G401 (cell line): ENCODE measurements around the gene POLN. TPM values are rescaled to one million over a fixed set of nuclear protein-coding genes. Genes with fewer than 3 reads are reported as not detected.
"Not testable (repeated sequence)": the region's sequence is repeated elsewhere in the genome, so short reads cannot be mapped to it uniquely, and the experiment has no call there.

Experiments
- DNase-seq: peaks from one replicate; pipeline ENCODE4 v3.0.0-alpha.2; 2015; ENCODE audit warnings: low spot score
- in situ Hi-C: cut with HindIII; loops from 2 replicates; pipeline ENCODE4 v1.10.0; 2016; ENCODE audit warnings: low sequenced_read_pairs, mixed read lengths
- total RNA-seq: library from RNA; depleted of rRNA; stranded (reverse); fragments of >200 nt; shearing (Covaris generic); gene quantifications from 2 replicates; pipeline ENCODE4 v1.2.3, GENCODE V29; 2014

Gene POLN
- total RNA-seq, 1 experiment from 2014 or later: 0.17 TPM

- DNase-seq: no peak
- in situ Hi-C loops: no loop called here
Observed at GRCh38 chr4:2180410-2180809, 61.5 kb downstream of the POLN start.

- in situ Hi-C loops: no loop called here
- DNase-seq: no peak
Observed at GRCh38 chr4:2179717-2180116, 62.2 kb downstream of the POLN start.

- in situ Hi-C loops: no loop called here
- DNase-seq: no peak
Observed at GRCh38 chr4:2178986-2179385, 62.9 kb downstream of the POLN start.

GRCh38 chr4:2177443-2178093, 64.4 kb downstream of the POLN start:
- in situ Hi-C loops: no loop called here
- no peak for DNase-seq

- in situ Hi-C loops: no loop called here
- no peak for DNase-seq
Observed at GRCh38 chr4:2175990-2176698, 65.8 kb downstream of the POLN start.

GRCh38 chr4:2174061-2174460, 67.9 kb downstream of the POLN start:
- no peak for DNase-seq
- in situ Hi-C loops: no loop called here

- no peak for DNase-seq
- in situ Hi-C loops: no loop called here
Observed at GRCh38 chr4:2172627-2173231, 69.2 kb downstream of the POLN start.

- no peak for DNase-seq
- in situ Hi-C loops: no loop called here
Observed at GRCh38 chr4:2172161-2172560, 69.8 kb downstream of the POLN start.

GRCh38 chr4:2168469-2169319, 73.2 kb downstream of the POLN start:
- no peak for DNase-seq

GRCh38 chr4:2166253-2166652, 75.7 kb downstream of the POLN start:
- no peak for DNase-seq
- in situ Hi-C loops: no loop called here

More at GRCh38 chr4:2168469-2169319, 73.2 kb downstream of the POLN start:
- in situ Hi-C loops: no loop called here

GRCh38 chr4:2165391-2165790, 76.5 kb downstream of the POLN start:
- in situ Hi-C loops: no loop called here
- DNase-seq: no peak

- in situ Hi-C loops: no loop called here
- DNase-seq: no peak
Observed at GRCh38 chr4:2163311-2163821, 78.6 kb downstream of the POLN start.

GRCh38 chr4:2161092-2161703, 80.7 kb downstream of the POLN start:
- DNase-seq, in situ Hi-C loops: not testable (repeated sequence)

GRCh38 chr4:2159931-2160330, 82.0 kb downstream of the POLN start:
- DNase-seq: no peak
- in situ Hi-C loops: loop anchor here (5.0 kb wide), 1 partner anchor 68 kb away; no protein-coding TSS in a partner anchor

- in situ Hi-C loops: loop anchor here (5.0 kb wide), 1 partner anchor 63 kb away; no protein-coding TSS in a partner anchor
- DNase-seq: no peak
Observed at GRCh38 chr4:2155246-2155645, 86.7 kb downstream of the POLN start.

GRCh38 chr4:2154215-2154740, 87.6 kb downstream of the POLN start:
- in situ Hi-C loops: no loop called here
- DNase-seq: no peak

- in situ Hi-C loops: no loop called here
- no peak for DNase-seq
Observed at GRCh38 chr4:2151544-2151943, 90.4 kb downstream of the POLN start.

- in situ Hi-C loops: no loop called here
- no peak for DNase-seq
Observed at GRCh38 chr4:2150076-2150475, 91.8 kb downstream of the POLN start.
